ENCODE data around the gene NXT1.

DNA sequence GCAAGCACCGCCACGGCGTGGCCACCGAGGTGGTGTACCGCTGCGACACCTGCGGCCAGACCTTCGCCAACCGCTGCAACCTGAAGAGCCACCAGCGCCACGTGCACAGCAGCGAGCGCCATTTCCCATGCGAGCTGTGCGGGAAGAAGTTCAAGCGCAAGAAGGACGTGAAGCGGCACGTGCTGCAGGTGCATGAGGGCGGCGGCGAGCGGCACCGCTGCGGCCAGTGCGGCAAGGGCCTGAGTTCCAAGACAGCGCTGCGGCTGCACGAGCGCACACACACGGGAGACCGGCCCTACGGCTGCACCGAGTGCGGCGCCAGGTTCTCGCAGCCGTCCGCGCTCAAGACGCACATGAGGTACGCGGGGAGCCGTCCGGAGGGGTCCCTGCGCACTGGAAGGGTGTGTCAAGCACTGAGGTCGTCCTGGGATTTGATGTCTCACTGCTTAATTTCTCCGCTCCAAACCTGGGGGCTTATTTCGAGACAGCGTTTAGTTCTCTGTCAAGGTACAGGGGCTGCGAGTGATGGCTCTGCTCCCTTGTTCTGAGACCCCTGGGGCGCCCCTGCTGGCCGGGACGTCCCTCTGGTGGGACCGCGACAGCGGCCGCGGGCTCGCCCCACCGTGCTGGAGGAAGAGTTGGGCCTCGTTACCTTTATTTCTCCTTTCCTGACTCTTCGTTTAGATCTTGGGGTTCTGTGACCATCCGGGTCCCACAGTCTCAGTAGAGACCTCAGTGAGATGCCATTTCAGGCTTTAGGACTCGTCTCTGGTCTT is 15.0 kb downstream of the NXT1 start:
- TF ChIP-seq EZH2 (IDR thresholded peaks at IDR 0.05; ENCODE audit: borderline replicate concordance, low read depth, low read length, severe bottlenecking): no peak
- TF ChIP-seq, protein P1, sequence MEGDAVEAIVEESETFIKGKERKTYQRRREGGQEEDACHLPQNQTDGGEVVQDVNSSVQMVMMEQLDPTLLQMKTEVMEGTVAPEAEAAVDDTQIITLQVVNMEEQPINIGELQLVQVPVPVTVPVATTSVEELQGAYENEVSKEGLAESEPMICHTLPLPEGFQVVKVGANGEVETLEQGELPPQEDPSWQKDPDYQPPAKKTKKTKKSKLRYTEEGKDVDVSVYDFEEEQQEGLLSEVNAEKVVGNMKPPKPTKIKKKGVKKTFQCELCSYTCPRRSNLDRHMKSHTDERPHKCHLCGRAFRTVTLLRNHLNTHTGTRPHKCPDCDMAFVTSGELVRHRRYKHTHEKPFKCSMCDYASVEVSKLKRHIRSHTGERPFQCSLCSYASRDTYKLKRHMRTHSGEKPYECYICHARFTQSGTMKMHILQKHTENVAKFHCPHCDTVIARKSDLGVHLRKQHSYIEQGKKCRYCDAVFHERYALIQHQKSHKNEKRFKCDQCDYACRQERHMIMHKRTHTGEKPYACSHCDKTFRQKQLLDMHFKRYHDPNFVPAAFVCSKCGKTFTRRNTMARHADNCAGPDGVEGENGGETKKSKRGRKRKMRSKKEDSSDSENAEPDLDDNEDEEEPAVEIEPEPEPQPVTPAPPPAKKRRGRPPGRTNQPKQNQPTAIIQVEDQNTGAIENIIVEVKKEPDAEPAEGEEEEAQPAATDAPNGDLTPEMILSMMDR (IDR thresholded peaks at IDR 0.05; ENCODE audit: borderline replicate concordance, extremely low read depth, low read length, poor library complexity, severe bottlenecking): no peak

Measured in DND-41 (cell line).